GM18858 (cell line): ENCODE results near the gene ITGAX.
"Not testable (repeated sequence)": the region's sequence is repeated elsewhere in the genome, so short reads cannot be mapped to it uniquely, and the experiment has no call there.

Experiments
- ATAC-seq: cut with Tn5 transposase; IDR thresholded peaks from one replicate; pipeline ENCODE4 v1.9.1; 2021; ENCODE audit not compliant: unreplicated experiment

ITGAX gene

GRCh38 chr16:31354394-31355291 lies at the start of gene ITGAX:
ITGAX (plus strand) TSS chr16:31355176; CDS start chr16:31355255, 79 bp downstream.
- peak; percentile 65 for ATAC-seq

GRCh38 chr16:31305219-31305618 lies 49.8 kb upstream of the ITGAX start:
- ATAC-seq = no peak

DNA sequence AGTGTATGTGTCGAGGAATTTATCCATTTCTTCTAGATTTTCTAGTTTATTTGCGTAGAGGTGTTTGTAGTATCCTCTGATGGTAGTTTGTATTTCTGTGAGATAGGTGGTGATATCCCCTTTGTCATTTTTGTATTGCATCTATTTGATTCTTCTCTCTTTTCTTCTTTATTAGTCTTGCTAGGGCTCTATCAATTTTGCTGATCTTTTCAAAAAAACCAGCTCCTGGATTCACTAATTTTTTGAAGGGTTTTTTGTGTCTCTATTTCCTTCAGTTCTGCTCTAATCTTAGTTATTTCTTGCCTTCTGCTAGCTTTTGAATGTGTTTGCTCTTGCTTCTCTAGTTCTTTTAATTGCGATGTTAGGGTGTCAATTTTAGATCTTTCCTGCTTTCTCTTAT lies 46.6 kb upstream of the ITGAX start:
- ATAC-seq = not testable (repeated sequence)

DNA sequence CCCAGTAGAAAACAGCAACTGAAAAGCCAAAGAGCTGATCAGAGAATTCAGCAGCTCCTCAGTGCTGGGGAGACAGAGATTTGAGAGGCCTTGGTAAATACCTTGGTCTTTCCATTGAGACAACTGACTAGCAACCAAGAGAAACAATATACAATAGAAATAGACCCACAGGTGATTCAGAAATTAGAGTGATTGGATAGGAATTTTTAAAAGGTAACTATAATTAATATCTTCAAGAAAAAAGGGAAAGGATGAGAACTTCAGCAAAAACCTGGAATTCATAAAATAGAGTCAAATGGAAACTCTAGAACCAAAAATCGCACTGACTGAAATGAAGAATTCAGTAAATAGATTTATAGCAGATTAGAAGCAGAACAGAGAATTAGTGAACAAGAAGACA lies 32.5 kb upstream of the ITGAX start:
- no peak for ATAC-seq

DNA sequence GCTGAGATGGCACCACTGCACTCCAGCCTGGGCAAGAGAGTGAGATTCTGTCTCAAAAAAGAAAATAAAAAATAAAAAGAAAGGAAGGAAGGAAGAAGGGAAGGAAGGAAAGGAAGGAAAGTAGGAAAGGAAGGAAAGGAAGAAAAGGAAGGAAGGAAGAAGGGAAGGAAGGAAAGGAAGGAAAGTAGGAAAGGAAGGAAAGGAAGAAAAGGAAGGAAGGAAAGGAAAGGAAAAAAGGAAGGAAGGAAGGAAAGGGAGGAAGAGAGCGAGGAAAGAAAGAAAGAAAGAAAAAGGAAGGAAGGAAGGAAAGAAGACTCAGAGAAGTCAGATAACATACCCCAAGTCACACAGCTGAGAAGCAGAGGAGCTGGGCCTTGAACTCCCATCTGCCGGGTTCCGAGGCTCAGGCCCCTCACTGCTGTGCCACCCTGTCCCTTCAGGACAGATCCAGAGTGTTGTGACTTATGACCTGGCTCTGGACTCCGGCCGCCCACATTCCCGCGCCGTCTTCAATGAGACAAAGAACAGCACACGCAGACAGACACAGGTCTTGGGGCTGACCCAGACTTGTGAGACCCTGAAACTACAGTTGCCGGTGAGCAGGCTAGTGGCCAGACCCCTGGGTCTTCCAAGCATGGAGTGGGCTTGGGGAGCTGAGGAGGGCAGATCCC lies 30.9 kb upstream of the ITGAX start:
- ATAC-seq = no peak

GRCh38 chr16:31325171-31325570 lies 29.8 kb upstream of the ITGAX start:
- no peak for ATAC-seq

DNA sequence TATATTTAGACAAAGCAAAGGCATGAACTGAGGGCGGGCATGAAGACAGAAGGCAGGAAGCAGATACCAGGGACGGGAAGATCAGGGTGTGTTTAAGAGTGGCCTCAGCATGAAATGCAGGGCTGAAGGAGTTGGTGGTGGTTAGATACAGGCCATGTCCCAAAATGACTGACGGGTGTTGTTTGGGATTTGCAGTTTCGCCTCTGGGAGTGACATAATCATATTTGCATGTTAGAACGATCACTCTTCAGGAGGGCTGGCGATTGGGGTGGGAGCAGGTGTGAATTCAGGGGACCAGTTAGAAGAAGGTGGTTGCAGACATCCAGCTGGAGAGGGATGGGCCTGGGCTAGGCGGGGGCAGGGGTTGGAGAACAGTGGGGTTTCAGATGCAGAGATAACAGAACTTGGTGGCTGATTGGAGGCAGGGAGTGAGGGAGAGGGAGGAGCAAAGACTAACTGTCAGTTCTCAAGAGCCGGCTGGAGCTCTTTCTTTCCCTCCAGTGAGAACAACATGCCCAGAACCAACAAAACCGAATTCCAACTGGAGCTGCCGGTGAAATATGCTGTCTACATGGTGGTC lies 27.2 kb upstream of the ITGAX start:
- ATAC-seq = no peak

GRCh38 chr16:31328322-31329052 lies 26.5 kb upstream of the ITGAX start:
- ATAC-seq = no peak

GRCh38 chr16:31329671-31330552 lies 25.1 kb upstream of the ITGAX start:
- ATAC-seq = no peak

DNA sequence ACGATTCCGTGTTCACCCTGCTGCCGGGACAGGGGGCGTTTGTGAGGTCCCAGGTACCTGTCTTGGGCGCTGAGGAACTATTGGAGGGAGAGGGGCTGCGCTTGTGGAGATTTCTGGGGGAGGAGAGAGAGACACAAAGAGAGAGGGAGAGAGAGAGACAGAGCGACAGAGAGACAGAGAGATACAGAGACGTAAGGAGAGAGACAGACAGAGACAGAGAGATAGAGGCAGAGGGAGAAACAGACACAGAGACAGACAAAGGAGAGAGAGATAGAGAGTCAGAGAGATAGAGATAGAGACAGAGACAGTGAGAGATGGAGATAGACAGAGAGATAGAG lies 24.5 kb upstream of the ITGAX start:
- no peak for ATAC-seq

GRCh38 chr16:31331141-31331764 lies 23.7 kb upstream of the ITGAX start:
- ATAC-seq = no peak

GRCh38 chr16:31331807-31332301 lies 23.1 kb upstream of the ITGAX start:
- no peak for ATAC-seq

GRCh38 chr16:31332544-31332943 lies 22.4 kb upstream of the ITGAX start:
- ATAC-seq = no peak

GRCh38 chr16:31333686-31334649 lies 21.0 kb upstream of the ITGAX start:
- peak; percentile 57 for ATAC-seq

DNA sequence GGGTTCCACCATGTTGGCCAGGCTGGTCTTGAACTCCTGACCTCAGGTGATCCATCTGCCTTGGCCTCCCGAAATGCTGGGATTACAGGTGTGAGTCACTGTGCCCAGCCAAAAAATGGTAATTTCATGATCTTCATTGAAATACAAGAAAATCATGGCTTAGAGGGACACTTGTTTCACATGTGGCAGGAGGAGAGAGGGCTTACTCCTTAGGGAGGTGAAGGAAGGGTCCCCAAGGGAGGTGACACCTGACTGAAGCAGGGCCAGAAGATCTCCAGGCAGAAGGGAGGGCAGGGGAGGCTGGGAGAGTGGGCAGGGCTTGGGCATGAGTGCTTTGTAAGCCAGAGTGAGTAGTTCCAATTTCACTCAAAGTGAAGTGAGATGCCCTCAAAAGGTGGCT lies 20.0 kb upstream of the ITGAX start:
- ATAC-seq = no peak

DNA sequence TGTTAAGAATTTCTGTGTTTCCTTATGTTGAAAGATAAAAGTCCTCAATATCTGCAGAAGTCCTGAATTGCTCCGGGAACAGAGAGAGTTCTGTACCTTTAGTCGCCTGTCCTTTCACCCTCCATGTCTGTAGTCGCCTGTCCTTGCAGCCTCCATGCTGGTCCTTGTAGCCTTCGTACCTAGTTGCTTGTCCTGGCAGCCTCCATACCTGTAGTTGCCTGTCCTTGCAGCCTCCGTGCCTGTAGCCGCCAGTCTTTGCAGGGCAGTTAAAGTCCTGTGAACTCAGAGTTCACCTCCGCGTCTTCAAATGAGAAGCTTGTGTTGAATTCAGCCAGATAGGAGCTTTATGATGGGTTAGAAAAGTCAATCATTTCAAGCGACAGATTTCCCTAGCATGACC lies 19.5 kb upstream of the ITGAX start:
- ATAC-seq = no peak

DNA sequence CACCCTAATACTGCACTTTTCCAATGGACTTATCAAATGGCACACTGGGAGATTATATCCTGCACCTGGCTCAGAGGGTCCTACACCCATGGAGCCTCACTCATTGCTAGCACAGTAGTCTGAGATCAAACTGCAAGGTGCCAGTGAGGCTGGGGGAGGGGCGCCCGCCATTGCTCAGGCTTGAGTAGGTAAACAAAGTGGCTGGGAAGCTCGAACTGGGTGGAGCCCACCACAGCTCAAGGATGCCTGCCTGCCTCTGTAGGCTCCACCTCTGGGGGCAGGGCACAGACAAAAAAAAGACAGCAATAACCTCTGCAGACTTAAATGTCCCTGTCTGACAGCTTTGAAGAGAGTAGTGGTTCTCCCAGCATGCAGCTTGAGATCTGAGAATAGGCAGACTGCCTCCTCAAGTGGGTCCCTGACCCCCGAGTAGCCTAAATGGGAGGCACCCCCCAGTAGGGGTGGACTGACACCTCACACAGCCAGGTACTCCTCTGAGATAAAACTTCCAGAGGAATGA lies 16.8 kb upstream of the ITGAX start:
- not testable (repeated sequence) for ATAC-seq

DNA sequence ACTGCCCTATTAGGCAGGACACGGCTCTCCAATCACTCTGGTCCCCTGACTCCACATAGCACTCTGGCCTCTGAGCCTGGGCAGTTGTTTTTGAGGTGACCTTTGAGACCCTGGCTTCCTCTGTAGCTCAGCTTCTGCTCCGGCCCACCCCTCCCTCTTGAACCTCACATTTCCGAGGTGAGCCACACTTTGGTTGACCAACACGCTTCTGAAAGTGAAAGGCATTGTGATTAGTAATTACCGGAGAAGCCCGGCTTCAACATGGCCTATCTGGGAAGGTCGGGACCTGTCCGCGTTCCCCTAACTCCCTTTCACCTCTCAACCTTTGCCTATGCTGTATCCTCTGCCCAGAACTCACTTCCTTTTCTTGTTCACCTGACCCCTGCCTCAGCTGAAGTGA lies 10.3 kb upstream of the ITGAX start:
- peak; percentile 90 for ATAC-seq
